ENCODE data around the gene AP5S1. TPM values are rescaled to one million over a fixed set of nuclear protein-coding genes. Genes with fewer than 3 reads are reported as not detected.

The AP5S1 gene
- total RNA-seq, 1 donor from 2014 or later: 13.4 TPM

GRCh38 chr20:3798908-3799248 is 21.5 kb upstream of the AP5S1 start:
- peaks cover 74% of the 10 kb centered on the region for H3K4me1 Mint-ChIP-seq
- DNase-seq (no peak), ATAC-seq (ENCODE audit: low read depth) (no peak)
- no peaks in the 10 kb centered on the region for H3K9me3 Mint-ChIP-seq
- TF ChIP-seq, protein P1, sequence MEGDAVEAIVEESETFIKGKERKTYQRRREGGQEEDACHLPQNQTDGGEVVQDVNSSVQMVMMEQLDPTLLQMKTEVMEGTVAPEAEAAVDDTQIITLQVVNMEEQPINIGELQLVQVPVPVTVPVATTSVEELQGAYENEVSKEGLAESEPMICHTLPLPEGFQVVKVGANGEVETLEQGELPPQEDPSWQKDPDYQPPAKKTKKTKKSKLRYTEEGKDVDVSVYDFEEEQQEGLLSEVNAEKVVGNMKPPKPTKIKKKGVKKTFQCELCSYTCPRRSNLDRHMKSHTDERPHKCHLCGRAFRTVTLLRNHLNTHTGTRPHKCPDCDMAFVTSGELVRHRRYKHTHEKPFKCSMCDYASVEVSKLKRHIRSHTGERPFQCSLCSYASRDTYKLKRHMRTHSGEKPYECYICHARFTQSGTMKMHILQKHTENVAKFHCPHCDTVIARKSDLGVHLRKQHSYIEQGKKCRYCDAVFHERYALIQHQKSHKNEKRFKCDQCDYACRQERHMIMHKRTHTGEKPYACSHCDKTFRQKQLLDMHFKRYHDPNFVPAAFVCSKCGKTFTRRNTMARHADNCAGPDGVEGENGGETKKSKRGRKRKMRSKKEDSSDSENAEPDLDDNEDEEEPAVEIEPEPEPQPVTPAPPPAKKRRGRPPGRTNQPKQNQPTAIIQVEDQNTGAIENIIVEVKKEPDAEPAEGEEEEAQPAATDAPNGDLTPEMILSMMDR (IDR thresholded peaks at IDR 0.05): no peak
- H3K36me3 Mint-ChIP-seq (ENCODE audit: low read depth): peaks cover 33% of the 10 kb centered on the region
- ChIA-PET CTCF (interaction anchor here (2.7 kb wide), 1 partner anchor 21 kb away, joined by 12 read pairs; the partner anchor contains the start of gene AP5S1), POLR2A (interaction anchor here (0.9 to 2.9 kb wide), 6 partner anchors 12 to 46 kb away, joined by 3 to 17 read pairs (median 6); partner anchors contain the start of genes AP5S1 and CENPB)
- intact Hi-C loops (cut with micrococcal nuclease): loop anchor here (5.0 kb wide), 1 partner anchor 88 kb away; the partner anchor contains the start of gene PANK2
- no peaks in the 10 kb centered on the region for H3K27me3 Mint-ChIP-seq
- peak overlapping the region; percentile 93 for H3K27ac Mint-ChIP-seq
- H3K4me3 Mint-ChIP-seq: peak overlapping the region; percentile 52

- Mint-ChIP-seq H3K4me1 (peaks cover 73% of the 10 kb centered on the region), H3K27me3 (no peaks in the 10 kb centered on the region), H3K4me3 (peak overlapping the region; percentile 28), H3K27ac (peak overlapping the region; percentile 93), H3K9me3 (no peaks in the 10 kb centered on the region), H3K36me3 (ENCODE audit: low read depth) (peaks cover 45% of the 10 kb centered on the region)
- DNase-seq (no peak), ATAC-seq (ENCODE audit: low read depth) (no peak)
- TF ChIP-seq, protein P1 (IDR thresholded peaks at IDR 0.05): no peak
- ChIA-PET POLR2A (interaction anchor here (1.2 to 2.9 kb wide), 4 partner anchors 13 to 20 kb away, joined by 4 to 17 read pairs (median 10); partner anchors contain the start of genes AP5S1 and CENPB), CTCF (interaction anchor here (2.7 kb wide), 1 partner anchor 19 kb away, joined by 12 read pairs; the partner anchor contains the start of gene AP5S1)
- intact Hi-C loops (cut with micrococcal nuclease): loop anchor here (1.0 kb wide), 1 partner anchor 11 kb away; no protein-coding TSS in a partner anchor
Observed at GRCh38 chr20:3800256-3800877, 20.0 kb upstream of the AP5S1 start.

GRCh38 chr20:3800878-3801260 is 19.5 kb upstream of the AP5S1 start:
- Mint-ChIP-seq H3K27me3 (no peaks in the 10 kb centered on the region), H3K4me1 (peaks cover 69% of the 10 kb centered on the region), H3K4me3 (no peak overlapping the region), H3K36me3 (ENCODE audit: low read depth) (peaks cover 47% of the 10 kb centered on the region), H3K9me3 (no peaks in the 10 kb centered on the region), H3K27ac (peak overlapping the region; percentile 93)
- ATAC-seq (ENCODE audit: low read depth) (no peak), DNase-seq (no peak)
- intact Hi-C loops (cut with micrococcal nuclease): loop anchor here (1.0 kb wide), 1 partner anchor 10 kb away; no protein-coding TSS in a partner anchor
- TF ChIP-seq, protein P1 (IDR thresholded peaks at IDR 0.05): no peak
- ChIA-PET POLR2A (interaction anchor here (0.7 to 2.9 kb wide), 3 partner anchors 14 to 20 kb away, joined by 3 to 17 read pairs (median 12); partner anchors contain the start of genes AP5S1 and CENPB), CTCF (interaction anchor here (2.7 kb wide), 1 partner anchor 19 kb away, joined by 12 read pairs; the partner anchor contains the start of gene AP5S1)

DNA sequence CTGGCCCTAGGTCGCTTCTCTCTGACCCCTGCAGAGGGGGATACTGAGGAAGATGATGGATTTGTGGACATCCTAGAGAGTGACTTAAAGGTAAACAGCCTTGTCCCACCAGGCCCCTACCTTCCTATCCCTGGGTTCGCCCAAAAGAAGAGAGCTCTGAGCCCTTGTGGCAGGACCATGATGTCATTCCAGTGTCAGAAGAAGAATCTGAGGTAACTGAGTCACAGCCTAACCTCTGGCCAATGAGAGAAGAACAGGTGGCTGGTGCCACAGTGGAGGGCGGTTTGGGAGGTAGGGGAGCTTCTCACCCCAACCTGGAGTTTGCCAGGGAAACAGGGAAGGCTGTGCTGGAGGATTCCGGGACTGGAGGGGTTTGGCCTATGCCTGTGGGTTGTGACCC is 19.0 kb upstream of the AP5S1 start:
- POLR2A ChIA-PET: interaction anchor here (0.7 to 2.5 kb wide), 2 partner anchors 14 to 19 kb away, joined by 3 to 17 read pairs; partner anchors contain the start of genes AP5S1 and CENPB
- CTCF ChIA-PET: interaction anchor here (2.7 kb wide), 1 partner anchor 18 kb away, joined by 12 read pairs; the partner anchor contains the start of gene AP5S1
- H3K9me3 Mint-ChIP-seq: no peaks in the 10 kb centered on the region
- intact Hi-C loops (cut with micrococcal nuclease): no loop called here
- H3K27ac Mint-ChIP-seq: peak overlapping the region; percentile 93
- H3K4me3 Mint-ChIP-seq: no peak overlapping the region
- peaks cover 50% of the 10 kb centered on the region for H3K36me3 Mint-ChIP-seq (ENCODE audit: low read depth)
- no peaks in the 10 kb centered on the region for H3K27me3 Mint-ChIP-seq
- ATAC-seq (ENCODE audit: low read depth) (no peak), DNase-seq (no peak)
- peaks cover 69% of the 10 kb centered on the region for H3K4me1 Mint-ChIP-seq
- TF ChIP-seq, protein P1 (IDR thresholded peaks at IDR 0.05): no peak

GRCh38 chr20:3801846-3802245 is 18.5 kb upstream of the AP5S1 start:
- POLR2A ChIA-PET: no interaction called here
- H3K36me3 Mint-ChIP-seq (ENCODE audit: low read depth): peaks cover 52% of the 10 kb centered on the region

More at GRCh38 chr20:3801846-3802245, 18.5 kb upstream of the AP5S1 start:
- Mint-ChIP-seq H3K9me3 (no peaks in the 10 kb centered on the region), H3K27me3 (no peaks in the 10 kb centered on the region), H3K4me1 (peaks cover 66% of the 10 kb centered on the region), H3K27ac (no peak overlapping the region), H3K4me3 (no peak overlapping the region)
- intact Hi-C loops (cut with micrococcal nuclease): no loop called here
- TF ChIP-seq, protein P1 (IDR thresholded peaks at IDR 0.05): no peak
- DNase-seq (no peak), ATAC-seq (ENCODE audit: low read depth) (no peak)
- CTCF ChIA-PET: no interaction called here
